ENCODE data around the gene PSMD2. TPM values are rescaled to one million over a fixed set of nuclear protein-coding genes. Genes with fewer than 3 reads are reported as not detected.

PSMD2 gene
- total and polyA plus RNA-seq, 2 of the 8 experiments (the other 6 are each of a cell fraction or from before 2014, with no cell fraction given), result 350 to 363 TPM

GRCh38 chr3:184283681-184284080 lies 15.4 kb upstream of the PSMD2 start (continued):
- TF ChIP-seq TBP (IDR thresholded peaks at IDR 0.05; ENCODE audit: low read depth, low read length) (no peak), SRF (IDR thresholded peaks at IDR 0.05; ENCODE audit: low read depth, low read length) (no peak)

Measured in H1 (cell line).